OCI-LY3 (cell line): Measurements from ENCODE around the gene RCOR2.

Experiments
- H2AFZ ChIP-seq: fragments of 200-600, 300-600 bp; shearing (Covaris generic); 2 replicates; pipeline ENCODE4 v1.6.0; 2014; ENCODE audit warnings: antibody characterized with exemption, low read depth, low read length
- H3K27ac ChIP-seq: fragments of 200-600, 300-600 bp; sonication (generic); 2 replicates; pipeline ENCODE4 v1.5.1; 2014; ENCODE audit warnings: mild to moderate bottlenecking, low read length, moderate library complexity, mixed read lengths
- H3K27me3 ChIP-seq: fragments of 200-600, 300-600 bp; sonication (generic); 2 replicates; pipeline ENCODE4 v1.6.1; 2014; ENCODE audit warnings: low read depth, low read length, mixed read lengths
- H3K36me3 ChIP-seq: fragments of 200-600, 300-600 bp; sonication (generic); replicated peaks from 2 replicates; pipeline ENCODE3; 2014; ENCODE audit warnings: low read depth, low read length, mixed read lengths
- H3K4me1 ChIP-seq: fragments of 300-600, 200-600 bp; sonication (generic); 2 replicates; pipeline ENCODE4 v1.6.1; 2014; ENCODE audit warnings: low read length, mixed read lengths
- H3K4me2 ChIP-seq: fragments of 200-600, 300-600 bp; sonication (generic); 2 replicates; pipeline ENCODE4 v1.6.1; 2014; ENCODE audit warnings: low read length, mixed read lengths
- H3K4me3 ChIP-seq: fragments of 300-600, 200-600 bp; sonication (generic); 2 replicates; pipeline ENCODE4 v1.5.1; 2014; ENCODE audit warnings: antibody characterized with exemption, mild to moderate bottlenecking, low read length, moderate library complexity
- H3K79me2 ChIP-seq: fragments of 300-600, 200-600 bp; shearing (Covaris generic); 2 replicates; pipeline ENCODE4 v1.6.1; 2014; ENCODE audit warnings: mild to moderate bottlenecking, low read length, mixed read lengths
- H3K9ac ChIP-seq: fragments of 300-600, 200-600 bp; shearing (Covaris generic); 2 replicates; pipeline ENCODE4 v1.6.0; 2014; ENCODE audit warnings: mild to moderate bottlenecking, low read length, moderate library complexity
- H3K9me3 ChIP-seq: fragments of 200-600, 300-600 bp; shearing (Covaris generic); 2 replicates; pipeline ENCODE4 v1.6.1; 2014; ENCODE audit warnings: low read length, mixed read lengths; ENCODE audit not compliant: insufficient read depth
- H4K20me1 ChIP-seq: fragments of 200-600, 300-600 bp; sonication (generic); 2 replicates; pipeline ENCODE4 v1.6.1; 2016; ENCODE audit warnings: low read length, mixed read lengths; ENCODE audit not compliant: insufficient read depth
- EZH2phosphoT487 ChIP-seq: fragments of 200-600 bp; shearing (Covaris generic); IDR thresholded peaks from 2 replicates; pipeline ENCODE4 v1.6.1; 2018; ENCODE audit warnings: antibody characterized with exemption, mixed run types, low read depth
- TF ChIP-seq, protein P1 (sequence below): fragments of 200-600, 300-600 bp; sonication (generic); IDR thresholded peaks from 2 replicates; pipeline ENCODE4 v1.5.1; 2014; ENCODE audit warnings: antibody characterized with exemption, low read length, low read depth

RCOR2 gene

DNA sequence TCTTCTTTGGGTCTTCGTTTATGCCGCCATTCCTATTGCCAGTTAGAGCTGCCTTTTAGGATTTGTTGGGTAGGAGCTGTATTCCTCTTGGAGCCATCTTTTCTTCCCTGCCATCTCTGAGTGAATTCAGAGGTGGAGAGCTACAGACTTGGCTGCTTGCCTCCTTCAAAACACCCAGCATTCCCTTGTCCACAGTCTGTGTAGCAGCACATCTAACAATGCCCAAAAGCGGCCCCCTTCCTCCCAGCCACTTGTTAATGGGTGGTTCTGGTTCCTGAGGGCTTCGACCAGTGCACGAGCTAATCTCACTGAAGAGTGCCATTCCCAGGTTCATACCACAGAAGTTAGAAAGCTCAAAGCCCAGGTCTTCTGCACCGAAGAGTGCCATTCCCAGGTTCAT, 40.3 kb downstream of the RCOR2 start:
- Histone ChIP-seq H3K4me3 (no peak overlapping the region), H3K79me2 (peaks cover 89% of the 10 kb centered on the region), H3K4me1 (peaks cover 11% of the 10 kb centered on the region), H3K4me2 (no peak overlapping the region), H2AFZ (no peak overlapping the region), H3K36me3 (peaks cover 21% of the 10 kb centered on the region), H4K20me1 (peaks cover 85% of the 10 kb centered on the region), H3K9ac (no peak overlapping the region), H3K9me3 (no peaks in the 10 kb centered on the region), H3K27ac (no peak overlapping the region), H3K27me3 (no peaks in the 10 kb centered on the region)
- TF ChIP-seq EZH2phosphoT487: no peak
- TF ChIP-seq, protein P1, sequence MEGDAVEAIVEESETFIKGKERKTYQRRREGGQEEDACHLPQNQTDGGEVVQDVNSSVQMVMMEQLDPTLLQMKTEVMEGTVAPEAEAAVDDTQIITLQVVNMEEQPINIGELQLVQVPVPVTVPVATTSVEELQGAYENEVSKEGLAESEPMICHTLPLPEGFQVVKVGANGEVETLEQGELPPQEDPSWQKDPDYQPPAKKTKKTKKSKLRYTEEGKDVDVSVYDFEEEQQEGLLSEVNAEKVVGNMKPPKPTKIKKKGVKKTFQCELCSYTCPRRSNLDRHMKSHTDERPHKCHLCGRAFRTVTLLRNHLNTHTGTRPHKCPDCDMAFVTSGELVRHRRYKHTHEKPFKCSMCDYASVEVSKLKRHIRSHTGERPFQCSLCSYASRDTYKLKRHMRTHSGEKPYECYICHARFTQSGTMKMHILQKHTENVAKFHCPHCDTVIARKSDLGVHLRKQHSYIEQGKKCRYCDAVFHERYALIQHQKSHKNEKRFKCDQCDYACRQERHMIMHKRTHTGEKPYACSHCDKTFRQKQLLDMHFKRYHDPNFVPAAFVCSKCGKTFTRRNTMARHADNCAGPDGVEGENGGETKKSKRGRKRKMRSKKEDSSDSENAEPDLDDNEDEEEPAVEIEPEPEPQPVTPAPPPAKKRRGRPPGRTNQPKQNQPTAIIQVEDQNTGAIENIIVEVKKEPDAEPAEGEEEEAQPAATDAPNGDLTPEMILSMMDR: no peak

DNA sequence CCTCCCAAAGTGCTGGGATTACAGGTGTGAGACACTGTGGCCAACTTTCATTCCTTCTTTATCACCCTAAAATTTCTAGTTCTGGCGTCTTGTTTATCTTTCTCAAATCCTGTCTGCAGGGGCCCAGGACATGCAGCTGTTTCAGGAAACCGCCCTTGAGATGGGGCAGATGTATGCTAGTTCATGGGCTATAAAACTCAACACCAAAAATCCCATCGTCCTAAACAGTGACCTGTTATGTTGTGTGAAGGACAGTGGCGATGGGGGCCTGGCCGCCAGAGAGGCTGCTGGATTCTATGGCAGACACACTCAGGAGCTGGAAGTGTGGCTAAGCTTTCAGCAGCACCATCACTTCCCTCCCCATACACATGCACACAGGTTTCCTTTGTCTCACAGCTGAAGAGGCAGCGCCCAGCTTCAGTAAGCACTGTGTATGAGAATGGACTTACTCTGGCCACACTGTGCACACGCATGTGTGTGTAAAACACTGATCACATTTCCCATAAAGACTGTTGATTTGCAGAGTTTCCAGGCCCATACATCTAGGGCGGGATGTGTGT, 41.4 kb downstream of the RCOR2 start:
- Histone ChIP-seq H3K27ac (no peak overlapping the region), H4K20me1 (peaks cover 88% of the 10 kb centered on the region), H3K9ac (no peak overlapping the region), H3K36me3 (peaks cover 19% of the 10 kb centered on the region), H2AFZ (no peak overlapping the region), H3K4me3 (no peak overlapping the region), H3K4me1 (peaks cover 20% of the 10 kb centered on the region), H3K4me2 (no peak overlapping the region), H3K27me3 (no peaks in the 10 kb centered on the region), H3K79me2 (peaks cover 89% of the 10 kb centered on the region), H3K9me3 (no peaks in the 10 kb centered on the region)
- no peak for TF ChIP-seq EZH2phosphoT487
- TF ChIP-seq, protein P1: no peak

DNA sequence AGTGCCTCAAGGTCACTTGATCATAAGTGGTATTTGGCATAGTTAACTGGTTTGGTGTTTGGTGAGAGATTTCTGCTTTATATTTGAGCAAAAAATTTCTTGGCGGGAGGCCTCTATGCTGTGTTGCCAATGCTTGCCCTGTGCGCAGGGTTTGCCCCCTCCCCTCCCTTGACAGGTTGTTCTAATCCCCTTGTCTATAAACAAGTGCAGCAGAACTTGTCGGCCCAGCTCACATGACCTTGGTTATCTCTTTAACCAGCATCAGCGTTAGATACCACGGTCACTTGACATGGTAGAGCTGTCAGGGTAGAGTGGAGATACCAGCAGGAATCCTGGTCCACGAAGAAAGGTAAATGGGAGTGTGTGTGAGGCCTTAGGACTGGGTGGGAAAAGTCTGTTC, 42.5 kb downstream of the RCOR2 start:
- H4K20me1 ChIP-seq: peaks cover 88% of the 10 kb centered on the region
- no peak overlapping the region for H3K4me2 ChIP-seq
- no peak overlapping the region for H3K4me3 ChIP-seq
- H3K4me1 ChIP-seq: peaks cover 31% of the 10 kb centered on the region
- H3K27ac ChIP-seq: no peak overlapping the region
- no peak overlapping the region for H2AFZ ChIP-seq
- no peaks in the 10 kb centered on the region for H3K9me3 ChIP-seq
- peaks cover 89% of the 10 kb centered on the region for H3K79me2 ChIP-seq
- TF ChIP-seq, protein P1: no peak
- no peak for TF ChIP-seq EZH2phosphoT487
- no peaks in the 10 kb centered on the region for H3K27me3 ChIP-seq
- no peak overlapping the region for H3K9ac ChIP-seq
- peaks cover 22% of the 10 kb centered on the region for H3K36me3 ChIP-seq

DNA sequence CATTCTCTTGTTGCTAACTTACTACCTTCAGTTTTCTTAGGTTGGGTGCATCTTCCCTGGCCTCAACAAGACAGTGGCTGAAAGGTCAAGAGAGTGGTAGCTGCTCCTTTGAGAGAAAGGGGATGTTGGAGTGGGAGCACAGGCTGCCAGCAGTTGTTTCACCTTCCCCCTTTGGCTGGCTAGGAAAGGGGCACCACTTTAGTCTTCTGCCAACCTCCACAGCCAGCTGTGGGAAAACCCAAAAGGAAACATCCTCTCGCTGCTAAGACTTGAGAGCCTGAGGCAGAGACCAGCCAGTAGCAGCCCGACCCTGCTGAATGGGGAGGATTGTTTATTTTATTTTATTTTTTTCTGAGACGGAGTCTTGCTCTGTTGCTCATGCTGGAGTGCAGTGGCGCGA, 43.7 kb downstream of the RCOR2 start:
- no peak for TF ChIP-seq EZH2phosphoT487
- TF ChIP-seq, protein P1: no peak
- Histone ChIP-seq H3K27ac (no peak overlapping the region), H3K9ac (no peak overlapping the region), H3K27me3 (no peaks in the 10 kb centered on the region), H3K4me3 (no peak overlapping the region), H4K20me1 (peaks cover 89% of the 10 kb centered on the region), H3K36me3 (peaks cover 24% of the 10 kb centered on the region), H3K4me1 (peaks cover 30% of the 10 kb centered on the region), H3K4me2 (no peak overlapping the region), H3K79me2 (peaks cover 90% of the 10 kb centered on the region), H3K9me3 (no peaks in the 10 kb centered on the region), H2AFZ (no peak overlapping the region)
